Natural killer cell (primary cell): ENCODE results near the gene CPS1. TPM values are rescaled to one million over a fixed set of nuclear protein-coding genes. Genes with fewer than 3 reads are reported as not detected.

Experiments
- ATAC-seq, 3 donors: fragments of 150-1000 bp in 2 of 3; fragments of 200-7000 bp in 1 of 3; cut with Tn5 transposase; 1 replicate in 1 of 3; 2 replicates in 2 of 3; pipeline ENCODE4 v1.10.0; 2021; ENCODE audit warnings: mild to moderate bottlenecking in 2 of 3, moderate library complexity in 2 of 3
- DNase-seq, 2 donors: peaks; one replicate each; pipeline versions ENCODE4 v3.0.0 to v3.0.0-alpha.2; 2013 to 2021; ENCODE audit warnings: mixed read lengths in 1 of 2
- H3K27ac ChIP-seq: one replicate; pipeline ENCODE4 v1.5.1; 2013; ENCODE audit warnings: mild to moderate bottlenecking, low read length
- H3K27me3 ChIP-seq: one replicate; pipeline ENCODE4 v1.6.1; 2013; ENCODE audit warnings: low read length; ENCODE audit not compliant: control insufficient read depth, insufficient read depth
- H3K36me3 ChIP-seq: one replicate; pipeline ENCODE4 v1.6.1; 2013; ENCODE audit warnings: low read length; ENCODE audit not compliant: control insufficient read depth, insufficient read depth
- H3K4me1 ChIP-seq: one replicate; pipeline ENCODE4 v1.6.1; 2013; ENCODE audit warnings: low read length; ENCODE audit not compliant: control insufficient read depth, insufficient read depth
- H3K4me3 ChIP-seq: one replicate; pipeline ENCODE4 v1.5.1; 2013; ENCODE audit warnings: low read length
- H3K9me3 ChIP-seq: one replicate; pipeline ENCODE4 v1.6.1; 2013; ENCODE audit warnings: low read length; ENCODE audit not compliant: control insufficient read depth, insufficient read depth
- H3K27ac Mint-ChIP-seq, 2 donors: one replicate each; pipeline ENCODE4 v1.8.0; 2022; ENCODE audit warnings: mild to moderate bottlenecking in 2 of 2, mixed read lengths in 2 of 2, moderate library complexity in 1 of 2
- H3K27me3 Mint-ChIP-seq, 2 donors: one replicate each; pipeline ENCODE4 v1.8.0; 2022; ENCODE audit warnings: low read depth in 2 of 2, mixed read lengths in 2 of 2
- H3K36me3 Mint-ChIP-seq: one replicate; pipeline ENCODE4 v1.8.0; 2022; ENCODE audit warnings: mixed read lengths
- H3K4me1 Mint-ChIP-seq, 2 donors: one replicate each; pipeline ENCODE4 v1.8.0; 2022; ENCODE audit warnings: mixed read lengths in 2 of 2
- H3K4me3 Mint-ChIP-seq: one replicate; pipeline ENCODE4 v1.8.0; 2022; ENCODE audit warnings: mild to moderate bottlenecking, moderate library complexity, mixed read lengths
- H3K9me3 Mint-ChIP-seq, 2 donors: one replicate each; pipeline ENCODE4 v1.8.0; 2022; ENCODE audit warnings: mixed read lengths in 2 of 2
- WGBS: methylation state at CpG from one replicate; pipeline ENCODE4 v1.1.7; 2013; ENCODE audit warnings: missing lambda C conversion rate; ENCODE audit not compliant: insufficient coverage; 5-methylcytosine and 5-hydroxymethylcytosine counted together
- intact Hi-C: fragments of 100-400 bp; cut with micrococcal nuclease; formaldehyde crosslinking; loops from one replicate; pipeline ENCODE4 v1.14.2; 2022
- total RNA-seq, 4 donors: library from RNA; stranded (reverse); fragments of 120-200 nt in 1 of 4; gene quantifications; one replicate each; pipeline versions ENCODE4 v1.2.3 to v1.2.4, GENCODE V29; 2013 to 2022
- TF ChIP-seq, protein P1 (sequence below): fragments of 200-600 bp; IDR thresholded peaks from one replicate; pipeline ENCODE4 v1.8.0; 2022; ENCODE audit warnings: antibody characterized with exemption

The CPS1 gene
- total RNA-seq, 3 donors from 2014 or later (not counting 1 experiment from before 2014, with no cell fraction given): 1.3 TPM; not detected in 2

GRCh38 chr2:210642333-210642732 is 85.9 kb downstream of the CPS1 start:
- no peak overlapping the region for H3K27ac Mint-ChIP-seq
- intact Hi-C loops: no loop called here
- H3K9me3 ChIP-seq: no peaks in the 10 kb centered on the region
- no peaks in the 10 kb centered on the region for H3K27me3 ChIP-seq
- no peaks in the 10 kb centered on the region for H3K36me3 Mint-ChIP-seq
- H3K4me1 ChIP-seq: no peaks in the 10 kb centered on the region
- TF ChIP-seq, protein P1, sequence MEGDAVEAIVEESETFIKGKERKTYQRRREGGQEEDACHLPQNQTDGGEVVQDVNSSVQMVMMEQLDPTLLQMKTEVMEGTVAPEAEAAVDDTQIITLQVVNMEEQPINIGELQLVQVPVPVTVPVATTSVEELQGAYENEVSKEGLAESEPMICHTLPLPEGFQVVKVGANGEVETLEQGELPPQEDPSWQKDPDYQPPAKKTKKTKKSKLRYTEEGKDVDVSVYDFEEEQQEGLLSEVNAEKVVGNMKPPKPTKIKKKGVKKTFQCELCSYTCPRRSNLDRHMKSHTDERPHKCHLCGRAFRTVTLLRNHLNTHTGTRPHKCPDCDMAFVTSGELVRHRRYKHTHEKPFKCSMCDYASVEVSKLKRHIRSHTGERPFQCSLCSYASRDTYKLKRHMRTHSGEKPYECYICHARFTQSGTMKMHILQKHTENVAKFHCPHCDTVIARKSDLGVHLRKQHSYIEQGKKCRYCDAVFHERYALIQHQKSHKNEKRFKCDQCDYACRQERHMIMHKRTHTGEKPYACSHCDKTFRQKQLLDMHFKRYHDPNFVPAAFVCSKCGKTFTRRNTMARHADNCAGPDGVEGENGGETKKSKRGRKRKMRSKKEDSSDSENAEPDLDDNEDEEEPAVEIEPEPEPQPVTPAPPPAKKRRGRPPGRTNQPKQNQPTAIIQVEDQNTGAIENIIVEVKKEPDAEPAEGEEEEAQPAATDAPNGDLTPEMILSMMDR: no peak
- no peak overlapping the region for H3K4me3 Mint-ChIP-seq
- WGBS: 86% methylated on average over 4 of the region's 4 CpGs
- H3K27me3 Mint-ChIP-seq: no peaks in the 10 kb centered on the region
- H3K9me3 Mint-ChIP-seq: peaks cover 3 to 4% of the 10 kb centered on the region in 2 donors
- DNase-seq (no peak), ATAC-seq (no peak)
- no peak overlapping the region for H3K4me3 ChIP-seq
- no peak overlapping the region for H3K27ac ChIP-seq
- H3K36me3 ChIP-seq: no peaks in the 10 kb centered on the region
- H3K4me1 Mint-ChIP-seq: no peaks in the 10 kb centered on the region

DNA sequence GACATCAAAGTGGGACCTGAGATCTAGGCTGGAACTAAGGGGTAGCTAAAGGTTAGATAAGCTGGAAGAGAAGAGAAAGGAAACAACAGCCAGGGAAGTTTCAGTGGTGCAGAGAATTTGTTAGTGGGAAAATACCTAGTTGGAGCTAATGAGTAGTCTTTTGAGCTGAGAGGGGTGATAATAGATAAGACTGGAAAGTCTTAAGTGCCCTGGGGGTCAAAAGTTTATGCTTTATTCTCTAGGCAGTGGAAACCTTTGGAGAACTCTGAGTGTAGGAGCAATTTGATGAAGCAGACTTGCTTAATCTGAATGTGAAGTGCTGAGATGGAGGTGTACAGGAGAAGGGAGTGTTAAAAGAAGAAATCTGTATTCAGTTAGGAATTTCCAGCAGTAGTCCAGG is 90.8 kb downstream of the CPS1 start:
- H3K9me3 ChIP-seq: no peaks in the 10 kb centered on the region
- H3K9me3 Mint-ChIP-seq: peaks cover 0 to 3% of the 10 kb centered on the region in 2 donors
- H3K4me3 Mint-ChIP-seq: no peak overlapping the region
- intact Hi-C loops: no loop called here
- H3K4me3 ChIP-seq: no peak overlapping the region
- H3K27ac ChIP-seq: no peak overlapping the region
- H3K27ac Mint-ChIP-seq: no peak overlapping the region
- H3K36me3 ChIP-seq: no peaks in the 10 kb centered on the region
- TF ChIP-seq, protein P1: no peak
- H3K4me1 ChIP-seq: no peaks in the 10 kb centered on the region
- ATAC-seq (no peak), DNase-seq (no peak)
- H3K27me3 Mint-ChIP-seq: no peaks in the 10 kb centered on the region
- no peaks in the 10 kb centered on the region for H3K27me3 ChIP-seq
- H3K36me3 Mint-ChIP-seq: no peaks in the 10 kb centered on the region
- H3K4me1 Mint-ChIP-seq: no peaks in the 10 kb centered on the region

GRCh38 chr2:210654091-210654490 is 97.7 kb downstream of the CPS1 start:
- Mint-ChIP-seq H3K27ac (no peak overlapping the region), H3K27me3 (no peaks in the 10 kb centered on the region), H3K9me3 (peaks cover 1 to 5% of the 10 kb centered on the region in 2 donors), H3K4me1 (no peaks in the 10 kb centered on the region), H3K36me3 (no peaks in the 10 kb centered on the region), H3K4me3 (no peak overlapping the region)
- Histone ChIP-seq H3K27me3 (no peaks in the 10 kb centered on the region), H3K4me1 (no peaks in the 10 kb centered on the region), H3K9me3 (no peaks in the 10 kb centered on the region), H3K36me3 (no peaks in the 10 kb centered on the region), H3K4me3 (no peak overlapping the region), H3K27ac (no peak overlapping the region)
- ATAC-seq (no peak), DNase-seq (no peak)
- WGBS: no CpG with 5 or more reads among the region's 1 CpG
- intact Hi-C loops: no loop called here
- TF ChIP-seq, protein P1: no peak

DNA sequence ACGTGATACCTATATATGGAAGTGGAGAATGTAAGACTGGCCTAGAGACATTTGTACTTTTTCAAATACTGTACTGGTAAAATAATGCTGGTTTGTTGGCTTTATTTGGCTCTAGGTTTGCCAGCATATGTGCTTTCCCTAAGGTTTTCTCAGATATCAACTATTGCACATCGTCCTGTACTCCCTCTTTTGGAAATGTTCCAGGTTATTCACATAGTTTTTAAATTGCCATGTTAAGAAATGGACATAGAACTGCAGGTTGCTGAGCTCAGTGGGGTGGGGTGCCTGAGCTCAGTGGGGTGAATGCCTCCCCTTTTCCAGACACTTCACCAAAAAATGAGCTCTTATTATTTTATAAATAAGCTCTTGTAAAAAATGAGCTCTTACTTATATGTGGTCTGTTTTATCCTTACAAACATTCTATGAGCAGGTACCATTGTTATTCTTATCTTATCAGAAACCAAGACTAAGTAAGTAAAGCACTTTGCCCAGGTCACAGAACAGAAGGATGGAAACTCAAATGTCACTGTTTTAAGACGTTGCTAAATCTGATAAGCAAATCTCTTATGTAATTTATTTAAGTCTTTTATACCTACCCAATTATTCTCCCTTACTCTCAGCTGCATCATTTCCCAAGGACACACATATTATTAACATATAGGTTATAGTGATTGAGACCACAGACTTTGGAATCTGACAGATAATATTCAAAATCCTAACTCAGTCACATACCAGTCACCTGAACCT is 99.0 kb downstream of the CPS1 start:
- TF ChIP-seq, protein P1: no peak

More for the DNA sequence above, 99.0 kb downstream of the CPS1 start:
- intact Hi-C loops: no loop called here
- Mint-ChIP-seq H3K4me3 (no peak overlapping the region), H3K27ac (no peak overlapping the region), H3K27me3 (no peaks in the 10 kb centered on the region), H3K4me1 (no peaks in the 10 kb centered on the region), H3K9me3 (peaks cover 6 to 8% of the 10 kb centered on the region in 2 donors), H3K36me3 (no peaks in the 10 kb centered on the region)
- WGBS: 59% methylated on average over 3 of the region's 3 CpGs
- no peaks in the 10 kb centered on the region for H3K36me3 ChIP-seq
- no peaks in the 10 kb centered on the region for H3K4me1 ChIP-seq
- H3K4me3 ChIP-seq: no peak overlapping the region
- DNase-seq (no peak), ATAC-seq (no peak)
- no peaks in the 10 kb centered on the region for H3K27me3 ChIP-seq
- no peak overlapping the region for H3K27ac ChIP-seq
- no peaks in the 10 kb centered on the region for H3K9me3 ChIP-seq
